Vagina (tissue), 2 donors: ENCODE measurements around the gene LTB4R2.

ENCODE experiments used
- POLR2A ChIP-seq, 2 donors: fragments of 450-650 bp; IDR thresholded peaks; one replicate each; pipeline ENCODE4 v1.6.1; 2017; ENCODE audit warnings: antibody characterized with exemption in 2 of 2, mild to moderate bottlenecking in 2 of 2, moderate library complexity in 2 of 2
- POLR2AphosphoS5 ChIP-seq, 2 donors: sonication (generic); formaldehyde crosslinking; IDR thresholded peaks; one replicate each; pipeline ENCODE4 v1.9.0; 2017; ENCODE audit warnings: antibody characterized with exemption in 2 of 2, mild to moderate bottlenecking in 2 of 2, low read depth in 1 of 2; ENCODE audit not compliant: insufficient read depth in 1 of 2
- TF ChIP-seq, protein P1 (sequence below), 3 experiments: fragments of 450-650 bp in 2 of 3; fragments of 200-600 bp in 1 of 3; sonication (generic) in 1 of 3; IDR thresholded peaks; one replicate each; pipeline ENCODE4 v1.5.1; 2017 to 2019; ENCODE audit warnings: antibody characterized with exemption in 3 of 3, mild to moderate bottlenecking in 2 of 3, moderate library complexity in 2 of 3

DNA sequence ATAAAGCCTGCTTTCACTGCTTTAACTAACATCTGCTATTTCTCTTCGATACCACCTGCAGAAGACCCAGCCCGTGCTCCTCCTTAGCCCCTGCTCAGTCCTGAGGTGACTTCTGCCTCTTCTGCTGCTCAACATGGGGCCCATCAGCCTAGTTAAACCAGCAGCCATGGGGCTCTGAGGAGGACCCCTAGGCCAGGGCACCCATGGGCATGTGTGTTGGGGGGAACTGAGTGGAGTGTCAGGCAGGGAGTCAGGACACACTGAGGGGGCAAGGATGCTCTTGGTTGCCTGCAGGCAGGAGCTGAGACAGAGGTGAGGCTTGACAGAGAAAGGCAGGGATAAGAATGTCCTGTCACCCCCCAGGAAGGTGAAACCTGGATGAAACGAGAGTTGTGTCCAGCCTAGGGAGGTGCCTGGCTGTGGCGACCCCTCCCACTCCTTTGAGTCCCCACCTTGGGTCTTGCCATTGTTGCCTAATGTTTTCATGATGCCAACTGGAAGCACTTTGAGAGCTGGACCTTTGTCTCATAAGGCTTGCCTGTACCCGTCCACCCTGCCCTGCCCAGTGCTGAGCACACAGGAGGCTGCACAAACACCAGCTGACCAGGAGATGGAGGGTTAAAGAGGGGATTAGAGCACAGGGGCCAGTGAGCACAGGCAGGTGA is 26.0 kb upstream of the LTB4R2 start:
- TF ChIP-seq POLR2A (IDR thresholded peaks at IDR 0.05) (no peak), POLR2AphosphoS5 (IDR thresholded peaks at IDR 0.05; ENCODE audit: insufficient read depth in 1 of 2, low read depth in 1 of 2) (no peak)
- TF ChIP-seq, protein P1, sequence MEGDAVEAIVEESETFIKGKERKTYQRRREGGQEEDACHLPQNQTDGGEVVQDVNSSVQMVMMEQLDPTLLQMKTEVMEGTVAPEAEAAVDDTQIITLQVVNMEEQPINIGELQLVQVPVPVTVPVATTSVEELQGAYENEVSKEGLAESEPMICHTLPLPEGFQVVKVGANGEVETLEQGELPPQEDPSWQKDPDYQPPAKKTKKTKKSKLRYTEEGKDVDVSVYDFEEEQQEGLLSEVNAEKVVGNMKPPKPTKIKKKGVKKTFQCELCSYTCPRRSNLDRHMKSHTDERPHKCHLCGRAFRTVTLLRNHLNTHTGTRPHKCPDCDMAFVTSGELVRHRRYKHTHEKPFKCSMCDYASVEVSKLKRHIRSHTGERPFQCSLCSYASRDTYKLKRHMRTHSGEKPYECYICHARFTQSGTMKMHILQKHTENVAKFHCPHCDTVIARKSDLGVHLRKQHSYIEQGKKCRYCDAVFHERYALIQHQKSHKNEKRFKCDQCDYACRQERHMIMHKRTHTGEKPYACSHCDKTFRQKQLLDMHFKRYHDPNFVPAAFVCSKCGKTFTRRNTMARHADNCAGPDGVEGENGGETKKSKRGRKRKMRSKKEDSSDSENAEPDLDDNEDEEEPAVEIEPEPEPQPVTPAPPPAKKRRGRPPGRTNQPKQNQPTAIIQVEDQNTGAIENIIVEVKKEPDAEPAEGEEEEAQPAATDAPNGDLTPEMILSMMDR (IDR thresholded peaks at IDR 0.05): no peak
